Stimulated activated CD4-positive, alpha-beta T cell treated with anti-CD3 and anti-CD28 coated beads, Interleukin-12 subunit alpha, Interleukin-12 subunit beta, amount 100 ng/mL, for 24 hours (primary cell): ENCODE results near the gene LRCH1.

ENCODE experiments used
- DNase-seq, 2 experiments: peaks; one replicate each; pipeline ENCODE4 v3.0.0-alpha.2; 2020; ENCODE audit warnings: low read depth in 2 of 2

The LRCH1 gene

GRCh38 chr13:46615888-46616531 is 63.0 kb downstream of the LRCH1 start:
- DNase-seq, result no peak

- DNase-seq, result no peak
Observed at GRCh38 chr13:46617229-46617721, 64.3 kb downstream of the LRCH1 start.

- DNase-seq, result no peak
Observed at GRCh38 chr13:46617885-46618284, 64.9 kb downstream of the LRCH1 start.

- DNase-seq, result no peak
Observed at GRCh38 chr13:46618694-46619254, 65.8 kb downstream of the LRCH1 start.

- no peak for DNase-seq
Observed at GRCh38 chr13:46620029-46620428, 67.1 kb downstream of the LRCH1 start.

- DNase-seq, result no peak
Observed at GRCh38 chr13:46620471-46620870, 67.5 kb downstream of the LRCH1 start.

GRCh38 chr13:46621133-46621532 is 68.2 kb downstream of the LRCH1 start:
- no peak for DNase-seq

GRCh38 chr13:46621792-46622629 is 69.0 kb downstream of the LRCH1 start:
- DNase-seq, result no peak

- no peak for DNase-seq
Observed at GRCh38 chr13:46622630-46623256, 69.8 kb downstream of the LRCH1 start.

- no peak for DNase-seq
Observed at GRCh38 chr13:46624353-46624752, 71.4 kb downstream of the LRCH1 start.

- no peak for DNase-seq
Observed at GRCh38 chr13:46624821-46625220, 71.9 kb downstream of the LRCH1 start.

GRCh38 chr13:46627462-46627861 is 74.5 kb downstream of the LRCH1 start:
- DNase-seq, result no peak

- no peak for DNase-seq
Observed at GRCh38 chr13:46628622-46629365, 75.8 kb downstream of the LRCH1 start.

GRCh38 chr13:46629811-46630413 is 76.9 kb downstream of the LRCH1 start:
- no peak for DNase-seq

GRCh38 chr13:46630431-46631178 is 77.6 kb downstream of the LRCH1 start:
- no peak for DNase-seq

- no peak for DNase-seq
Observed at GRCh38 chr13:46631179-46631542, 78.2 kb downstream of the LRCH1 start.

GRCh38 chr13:46632176-46632575 is 79.2 kb downstream of the LRCH1 start:
- no peak for DNase-seq

GRCh38 chr13:46633416-46633815 is 80.4 kb downstream of the LRCH1 start:
- no peak for DNase-seq

- DNase-seq, result no peak
Observed at GRCh38 chr13:46636451-46636850, 83.5 kb downstream of the LRCH1 start.

GRCh38 chr13:46637213-46637612 is 84.2 kb downstream of the LRCH1 start:
- no peak for DNase-seq

- DNase-seq, result no peak
Observed at GRCh38 chr13:46638262-46638661, 85.3 kb downstream of the LRCH1 start.
